Panc1 (cell line): ENCODE data around the gene FBXL15. TPM values are rescaled to one million over a fixed set of nuclear protein-coding genes. Genes with fewer than 3 reads are reported as not detected.

Experiments used
- ATAC-seq: fragments of 200-7000 bp; cut with Tn5 transposase; 2 replicates; pipeline ENCODE4 v1.9.1; 2020; ENCODE audit warnings: mild to moderate bottlenecking, moderate library complexity
- BruUV-seq: library from RNA; stranded (reverse); fragments of 400-500 nt; replicated peaks from 2 replicates; lab custom pipeline; 2021; lab: Mats Ljungman, UMichigan
- CTCF ChIA-PET: fragments of 300-600 bp; sonication (Branson Sonifier 250); formaldehyde crosslinking; loops from one replicate; lab custom pipeline; 2022; ENCODE audit warnings: antibody characterized with exemption; lab: Charles Lee
- POLR2A ChIA-PET: fragments of 300-600 bp; sonication (Branson Sonifier 250); formaldehyde crosslinking; loops from one replicate; lab custom pipeline; 2022; ENCODE audit warnings: antibody characterized with exemption; lab: Charles Lee
- DNase-seq: peaks from one replicate; pipeline ENCODE4 v3.0.0-alpha.2; 2010; ENCODE audit warnings: low read depth, low spot score
- H3K27ac ChIP-seq: 2 replicates; pipeline ENCODE4 v1.5.1; 2011; ENCODE audit warnings: mild to moderate bottlenecking, low read length, inconsistent platforms
- H3K27me3 ChIP-seq: fragments of 200-500 bp; sonication (Bioruptor generic); 2 replicates; pipeline ENCODE4 v1.6.0; 2014; ENCODE audit warnings: low read length, inconsistent platforms; ENCODE audit not compliant: control insufficient read depth, insufficient read depth
- H3K36me3 ChIP-seq: fragments of 200-500 bp; sonication (Bioruptor generic); 2 replicates; pipeline ENCODE4 v1.5.1; 2014; ENCODE audit warnings: inconsistent platforms, mild to moderate bottlenecking, low read length, moderate library complexity; ENCODE audit not compliant: control insufficient read depth, insufficient read depth
- H3K4me1 ChIP-seq: 2 replicates; pipeline ENCODE4 v1.5.1; 2011; ENCODE audit warnings: inconsistent platforms, mild to moderate bottlenecking, low read length, moderate library complexity; ENCODE audit not compliant: control insufficient read depth, insufficient read depth
- H3K4me3 ChIP-seq, 2 experiments: 2 replicates each; pipeline ENCODE4 v1.5.1; 2011 to 2012; ENCODE audit warnings: low read depth in 2 of 2, low read length in 2 of 2, mild to moderate bottlenecking in 2 of 2, inconsistent platforms in 1 of 2, moderate library complexity in 1 of 2
- H3K9me3 ChIP-seq: fragments of 200-500 bp; sonication (Bioruptor generic); 2 replicates; pipeline ENCODE4 v1.5.1; 2014; ENCODE audit warnings: low read depth, mild to moderate bottlenecking, inconsistent platforms, low read length, moderate library complexity; ENCODE audit not compliant: control insufficient read depth, insufficient read depth
- CTCF ChIP-seq: fragments of 450-650 bp; IDR thresholded peaks from 2 replicates; pipeline ENCODE4 v1.5.1; 2017; ENCODE audit warnings: mild to moderate bottlenecking
- POLR2AphosphoS5 ChIP-seq: IDR thresholded peaks from 2 replicates; pipeline ENCODE4 v1.6.1; 2012; ENCODE audit warnings: mild to moderate bottlenecking, low read depth, low read length, moderate library complexity
- REST ChIP-seq, 2 experiments: IDR thresholded peaks; 2 replicates each; pipeline ENCODE4 v1.6.1; 2011 to 2012; ENCODE audit warnings: low read depth in 2 of 2, control low read depth in 1 of 2, low read length in 1 of 2, mild to moderate bottlenecking in 1 of 2, moderate library complexity in 1 of 2; ENCODE audit not compliant: insufficient read depth in 1 of 2
- SIN3A ChIP-seq: IDR thresholded peaks from 2 replicates; pipeline ENCODE4 v1.6.1; 2012; ENCODE audit warnings: low read depth, mild to moderate bottlenecking, low read length, moderate library complexity, borderline replicate concordance; ENCODE audit not compliant: insufficient read depth
- TCF7L2 ChIP-seq: IDR thresholded peaks from 2 replicates; pipeline ENCODE4 v1.6.1; 2011; ENCODE audit warnings: mild to moderate bottlenecking, low read depth, low read length, inconsistent platforms
- in situ Hi-C: cut with HindIII; loops from 2 replicates; pipeline ENCODE4 v1.10.0; 2016; ENCODE audit warnings: low sequenced_read_pairs, low pct_unique_long_range_greater_than_20kb
- intact Hi-C: fragments of 100-400 bp; cut with micrococcal nuclease; formaldehyde crosslinking; loops from one replicate; pipeline ENCODE4 v1.10.0; 2022; ENCODE audit not compliant: unreplicated experiment
- total RNA-seq: library from RNA; stranded (reverse); gene quantifications from one replicate; pipeline ENCODE4 v1.2.1, GENCODE V29; 2021; ENCODE audit not compliant: unreplicated experiment

FBXL15 gene
- total RNA-seq, 1 experiment from 2014 or later, result 7.9 TPM

GRCh38 chr10:102399217-102400021 lies 21.2 kb upstream of the FBXL15 start:
- ChIA-PET CTCF (interaction anchor here (0.5 to 2.7 kb wide), 6 partner anchors 18 to 169 kb away, joined by 3 to 19 read pairs (median 5); no protein-coding TSS in a partner anchor), POLR2A (interaction anchor here (0.6 kb wide), 1 partner anchor 88 kb away, joined by 5 read pairs; no protein-coding TSS in a partner anchor)
- no TSS peak for BruUV-seq
- H3K9me3 ChIP-seq, result no peaks in the 10 kb centered on the region
- peaks cover 4% of the 10 kb centered on the region; the same call in 1 of the 2 replicates for H3K36me3 ChIP-seq
- ATAC-seq, result peak; percentile 65
- no peak for DNase-seq
- in situ Hi-C loops (no loop called here), intact Hi-C loops (loop anchor here (5.0 kb wide), 1 partner anchor 172 kb away; the partner anchor contains the start of gene ELOVL3)
- H3K4me3 ChIP-seq, result peak overlapping the region; percentile 41 to 42
- H3K4me1 ChIP-seq, result peaks cover 45% of the 10 kb centered on the region
- no peaks in the 10 kb centered on the region for H3K27me3 ChIP-seq
- peak overlapping the region; percentile 72 for H3K27ac ChIP-seq
- TF ChIP-seq SIN3A, result peak; percentile 82; the same call in 1 of the 2 replicates
- peak; percentile 100 for TF ChIP-seq CTCF
- TF ChIP-seq REST (IDR thresholded peaks at IDR 0.05; ENCODE audit: insufficient read depth in 1 of 2, low read depth in 2 of 2, low read length in 1 of 2), result peak in 1 of 2 experiments; percentile 82; a peak in 2 of 4 replicates
- peak; percentile 74 for TF ChIP-seq POLR2AphosphoS5
- no peak for TF ChIP-seq TCF7L2

- no TSS peak for BruUV-seq
- peak overlapping the region; percentile 72 for H3K27ac ChIP-seq
- no peak for ATAC-seq
- H3K9me3 ChIP-seq, result no peaks in the 10 kb centered on the region
- ChIA-PET POLR2A (interaction anchor here (0.6 kb wide), 1 partner anchor 87 kb away, joined by 5 read pairs; no protein-coding TSS in a partner anchor), CTCF (interaction anchor here (1.4 to 2.7 kb wide), 2 partner anchors 20 to 170 kb away, joined by 6 to 19 read pairs; no protein-coding TSS in a partner anchor)
- no peaks in the 10 kb centered on the region for H3K27me3 ChIP-seq
- 0 out of 4 replicates have a peak overlapping the region, but pooled peaks of 1 of the 2 experiments have one; percentile 7 for H3K4me3 ChIP-seq
- in situ Hi-C loops (no loop called here), intact Hi-C loops (loop anchor here (5.0 kb wide), 1 partner anchor 173 kb away; the partner anchor contains the start of gene ELOVL3)
- no peak for DNase-seq
- TF ChIP-seq POLR2AphosphoS5, result no peak
- no peak for TF ChIP-seq CTCF
- no peak for TF ChIP-seq SIN3A
- no peak for TF ChIP-seq TCF7L2
- TF ChIP-seq REST (IDR thresholded peaks at IDR 0.05; ENCODE audit: insufficient read depth in 1 of 2, low read depth in 2 of 2, low read length in 1 of 2), result no peak
- peaks cover 4% of the 10 kb centered on the region; the same call in 1 of the 2 replicates for H3K36me3 ChIP-seq
- peaks cover 45% of the 10 kb centered on the region for H3K4me1 ChIP-seq
Observed at GRCh38 chr10:102400076-102400475, 20.6 kb upstream of the FBXL15 start.
